ENCODE data around the gene ZBTB44.

GRCh38 chr11:130202009-130202817, 112.5 kb downstream of the ZBTB44 start:
- TF ChIP-seq CTCF (conservative IDR thresholded peaks at IDR 0.05) (no peak), ZFX (IDR thresholded peaks at IDR 0.05) (no peak)

Measured in C4-2B (cell line).